ENCODE data around the gene COL10A1. TPM values are rescaled to one million over a fixed set of nuclear protein-coding genes. Genes with fewer than 3 reads are reported as not detected.
"Not testable (repeated sequence)": the region's sequence is repeated elsewhere in the genome, so short reads cannot be mapped to it uniquely, and the experiment has no call there.

Gene COL10A1
- total RNA-seq, 1 donor from 2014 or later = not detected

DNA sequence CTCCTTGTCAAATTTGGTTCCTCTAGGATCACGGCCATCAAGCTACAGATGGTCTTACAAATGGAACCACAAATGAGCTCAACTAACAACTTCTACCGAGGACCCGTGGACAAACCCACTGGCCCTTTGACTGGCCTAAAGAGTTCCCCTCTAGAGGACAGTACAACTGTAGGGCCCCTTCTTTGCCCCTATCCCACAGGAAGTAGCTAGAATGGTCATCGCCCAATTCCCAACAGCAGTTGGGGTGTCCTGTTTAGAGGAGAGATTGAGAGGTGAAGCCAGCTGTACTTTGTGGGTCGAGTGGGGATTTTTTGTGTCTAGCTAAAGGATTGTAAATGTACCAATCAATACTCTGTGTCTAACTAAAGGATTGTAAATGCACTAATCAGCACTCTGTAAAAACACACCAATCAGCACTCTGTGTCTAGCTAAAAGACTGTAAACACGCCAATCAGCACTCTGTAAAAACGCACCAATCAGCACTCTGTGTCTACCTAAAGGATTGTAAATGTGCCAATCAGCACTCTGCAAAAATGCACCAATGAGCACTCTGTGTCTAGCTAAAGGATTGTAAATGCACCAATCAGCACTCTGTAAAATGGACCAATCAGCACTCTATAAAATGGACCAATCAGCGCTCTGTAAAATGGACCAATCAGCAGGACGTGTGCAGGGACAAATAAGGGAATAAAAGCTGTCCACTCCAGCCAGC is 29.7 kb downstream of the COL10A1 start:
- Mint-ChIP-seq H3K4me1 (ENCODE audit: low read depth) (peaks cover 20% of the 10 kb centered on the region), H3K9me3 (peaks cover 26% of the 10 kb centered on the region), H3K36me3 (ENCODE audit: low read depth) (peaks cover 17% of the 10 kb centered on the region)
- H3K4me3 Mint-ChIP-seq (ENCODE audit: low read depth); H3K27me3 Mint-ChIP-seq (ENCODE audit: low read depth); DNase-seq (ENCODE audit: low spot score); intact Hi-C loops (cut with micrococcal nuclease); H3K27ac Mint-ChIP-seq: not testable (repeated sequence)

DNA sequence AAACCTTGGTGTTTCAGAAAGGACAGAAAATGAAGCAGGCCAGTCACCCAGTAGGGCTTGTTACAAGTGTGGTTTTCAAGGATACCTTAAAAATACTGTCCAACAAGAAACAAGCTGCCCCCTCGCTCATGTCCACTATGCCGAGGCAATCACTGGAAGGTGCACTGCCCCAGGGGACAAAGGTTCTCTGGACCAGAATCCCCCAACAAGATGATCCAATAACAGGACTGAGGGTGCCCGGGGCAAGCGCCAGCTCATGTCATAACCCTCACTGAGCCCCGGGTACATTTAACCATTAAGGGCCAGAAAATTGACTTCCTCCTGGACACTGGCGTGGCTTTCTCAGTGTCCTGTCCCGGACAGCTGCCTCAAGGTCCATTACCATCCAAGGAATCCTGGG is 31.9 kb downstream of the COL10A1 start:
- Mint-ChIP-seq H3K36me3 (ENCODE audit: low read depth) (peaks cover 17% of the 10 kb centered on the region), H3K27ac (no peak overlapping the region), H3K4me1 (ENCODE audit: low read depth) (peaks cover 28% of the 10 kb centered on the region), H3K4me3 (ENCODE audit: low read depth) (no peak overlapping the region), H3K9me3 (peaks cover 26% of the 10 kb centered on the region), H3K27me3 (ENCODE audit: low read depth) (no peaks in the 10 kb centered on the region)
- no peak for DNase-seq (ENCODE audit: low spot score)
- intact Hi-C loops (cut with micrococcal nuclease) = no loop called here

DNA sequence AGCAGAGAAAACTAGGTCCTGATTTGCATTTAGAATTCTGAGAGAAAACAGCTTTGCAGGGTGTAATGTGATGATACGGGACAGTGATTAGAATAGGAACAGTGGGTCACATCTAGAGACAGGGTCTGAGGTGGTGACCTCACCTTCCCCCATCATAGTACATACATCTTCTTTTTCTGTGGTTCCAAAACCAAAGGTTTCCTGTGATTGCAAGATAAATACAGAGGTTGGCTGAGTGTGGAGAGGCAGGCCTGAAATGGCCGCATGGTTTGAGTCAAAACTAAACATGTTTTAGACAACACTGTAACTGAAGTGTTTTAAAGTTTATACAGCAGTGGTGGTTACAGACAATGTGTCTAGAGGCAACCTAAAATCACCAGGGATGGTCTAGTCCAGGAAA is 35.7 kb downstream of the COL10A1 start:
- H3K4me1 Mint-ChIP-seq (ENCODE audit: low read depth) = peaks cover 44% of the 10 kb centered on the region
- H3K9me3 Mint-ChIP-seq = peaks cover 10% of the 10 kb centered on the region
- peak overlapping the region; percentile 74 for H3K27ac Mint-ChIP-seq
- peak; percentile 26 for DNase-seq (ENCODE audit: low spot score)
- peaks cover 2% of the 10 kb centered on the region for H3K27me3 Mint-ChIP-seq (ENCODE audit: low read depth)
- peaks cover 4% of the 10 kb centered on the region for H3K36me3 Mint-ChIP-seq (ENCODE audit: low read depth)
- intact Hi-C loops (cut with micrococcal nuclease) = loop anchor here (1.0 to 2.0 kb wide), 2 partner anchors 11 to 61 kb away; no protein-coding TSS in a partner anchor
- no peak overlapping the region for H3K4me3 Mint-ChIP-seq (ENCODE audit: low read depth)

DNA sequence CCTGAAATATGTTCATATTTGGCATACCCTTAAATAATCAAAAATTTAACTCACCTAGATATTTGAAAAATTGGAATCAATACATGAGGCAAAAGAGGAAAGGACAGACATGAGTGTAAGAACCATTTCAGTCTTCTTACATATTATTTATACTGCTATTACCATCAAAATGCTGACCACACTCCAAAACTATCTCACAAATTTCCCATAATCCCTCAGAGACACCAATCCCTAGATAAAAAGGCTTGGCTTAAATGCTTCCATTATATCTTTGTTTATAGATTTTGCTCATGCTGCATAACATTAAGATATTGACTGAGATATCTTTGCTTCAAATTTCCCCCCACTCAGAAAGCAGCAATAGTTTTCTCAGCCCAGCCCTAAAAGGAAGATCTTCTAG is 37.0 kb downstream of the COL10A1 start:
- no peaks in the 10 kb centered on the region for H3K36me3 Mint-ChIP-seq (ENCODE audit: low read depth)
- H3K9me3 Mint-ChIP-seq = no peaks in the 10 kb centered on the region
- H3K4me1 Mint-ChIP-seq (ENCODE audit: low read depth) = peaks cover 45% of the 10 kb centered on the region
- intact Hi-C loops (cut with micrococcal nuclease) = no loop called here
- no peak overlapping the region for H3K4me3 Mint-ChIP-seq (ENCODE audit: low read depth)
- no peak for DNase-seq (ENCODE audit: low spot score)
- no peak overlapping the region for H3K27ac Mint-ChIP-seq
- H3K27me3 Mint-ChIP-seq (ENCODE audit: low read depth) = peaks cover 6% of the 10 kb centered on the region

- no peak overlapping the region for H3K4me3 Mint-ChIP-seq (ENCODE audit: low read depth)
- H3K4me1 Mint-ChIP-seq (ENCODE audit: low read depth) = peaks cover 45% of the 10 kb centered on the region
- DNase-seq (ENCODE audit: low spot score) = no peak
- H3K36me3 Mint-ChIP-seq (ENCODE audit: low read depth) = no peaks in the 10 kb centered on the region
- peaks cover 13% of the 10 kb centered on the region for H3K27me3 Mint-ChIP-seq (ENCODE audit: low read depth)
- H3K9me3 Mint-ChIP-seq = no peaks in the 10 kb centered on the region
- no peak overlapping the region for H3K27ac Mint-ChIP-seq
- intact Hi-C loops (cut with micrococcal nuclease) = no loop called here
Observed at GRCh38 chr6:116087437-116088027, 38.4 kb downstream of the COL10A1 start.

DNA sequence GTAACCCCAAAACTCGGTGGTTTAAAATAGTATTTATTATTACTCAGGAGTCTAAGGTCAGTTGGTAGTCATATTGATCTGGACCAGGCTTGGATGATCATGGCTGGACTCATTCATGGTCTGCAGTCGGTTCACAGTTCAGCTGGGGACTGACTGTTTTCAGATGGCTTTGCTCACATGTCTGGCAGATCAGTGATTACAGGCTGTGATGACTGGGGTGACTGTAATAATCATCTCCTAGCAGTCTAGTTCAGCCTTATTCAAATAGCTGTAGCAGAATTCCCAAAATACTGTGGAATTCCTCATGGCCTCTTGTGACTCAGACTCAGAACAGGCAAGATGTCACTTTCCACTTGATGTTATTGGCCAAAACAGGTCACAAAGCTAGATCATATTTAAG is 41.6 kb downstream of the COL10A1 start:
- peaks cover 22% of the 10 kb centered on the region for H3K27me3 Mint-ChIP-seq (ENCODE audit: low read depth)
- no peak for DNase-seq (ENCODE audit: low spot score)
- H3K27ac Mint-ChIP-seq = no peak overlapping the region
- peaks cover 24% of the 10 kb centered on the region for H3K4me1 Mint-ChIP-seq (ENCODE audit: low read depth)
- no peaks in the 10 kb centered on the region for H3K36me3 Mint-ChIP-seq (ENCODE audit: low read depth)
- intact Hi-C loops (cut with micrococcal nuclease) = no loop called here
- no peaks in the 10 kb centered on the region for H3K9me3 Mint-ChIP-seq
- no peak overlapping the region for H3K4me3 Mint-ChIP-seq (ENCODE audit: low read depth)

DNA sequence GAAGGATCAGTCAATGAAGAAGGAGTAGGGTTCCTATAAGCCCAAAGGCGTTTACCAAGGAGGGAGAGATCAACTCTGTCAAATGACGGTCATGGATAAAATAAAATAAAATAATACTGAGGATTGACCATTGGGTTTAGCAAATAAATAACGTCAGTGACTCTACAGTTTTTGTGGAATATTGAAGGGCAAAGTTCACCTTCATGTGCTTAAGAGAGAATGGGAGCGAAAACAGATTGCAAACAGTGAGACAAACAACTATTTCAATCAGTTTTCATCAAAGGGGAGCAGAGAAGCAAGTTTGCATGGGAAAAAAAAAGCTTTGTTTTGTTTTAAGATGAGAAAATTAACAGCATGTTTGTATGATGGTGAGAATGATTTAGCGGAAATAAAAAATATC is 42.9 kb downstream of the COL10A1 start:
- H3K27ac Mint-ChIP-seq = no peak overlapping the region
- no peaks in the 10 kb centered on the region for H3K9me3 Mint-ChIP-seq
- peaks cover 32% of the 10 kb centered on the region for H3K27me3 Mint-ChIP-seq (ENCODE audit: low read depth)
- no peaks in the 10 kb centered on the region for H3K36me3 Mint-ChIP-seq (ENCODE audit: low read depth)
- no peak for DNase-seq (ENCODE audit: low spot score)
- intact Hi-C loops (cut with micrococcal nuclease) = no loop called here
- H3K4me1 Mint-ChIP-seq (ENCODE audit: low read depth) = peaks cover 17% of the 10 kb centered on the region
- H3K4me3 Mint-ChIP-seq (ENCODE audit: low read depth) = no peak overlapping the region

GRCh38 chr6:116078945-116079344 is 47.0 kb downstream of the COL10A1 start:
- Mint-ChIP-seq H3K27ac (no peak overlapping the region), H3K36me3 (ENCODE audit: low read depth) (no peaks in the 10 kb centered on the region), H3K27me3 (ENCODE audit: low read depth) (peaks cover 43% of the 10 kb centered on the region), H3K9me3 (no peaks in the 10 kb centered on the region), H3K4me1 (ENCODE audit: low read depth) (peaks cover 3% of the 10 kb centered on the region), H3K4me3 (ENCODE audit: low read depth) (no peak overlapping the region)
- DNase-seq (ENCODE audit: low spot score) = no peak
- intact Hi-C loops (cut with micrococcal nuclease) = no loop called here

DNA sequence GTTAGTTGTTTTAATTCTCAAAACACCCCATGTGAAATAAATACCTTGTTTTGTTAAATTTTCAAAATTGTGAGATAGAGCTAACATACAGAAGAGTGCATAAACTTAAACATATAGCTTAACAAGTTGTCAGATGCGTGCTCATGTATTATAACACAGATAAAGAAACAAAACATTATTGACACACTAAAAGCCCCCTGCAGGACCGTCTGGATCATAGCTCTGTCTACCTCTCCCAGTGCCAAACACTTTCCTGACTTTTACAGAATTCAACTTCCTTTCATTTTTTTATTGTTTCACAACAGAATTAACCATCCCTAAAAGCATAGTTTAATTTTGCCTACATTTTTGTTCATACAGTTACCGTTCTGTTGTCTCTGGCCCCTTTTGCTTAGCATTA is 47.4 kb downstream of the COL10A1 start:
- Mint-ChIP-seq H3K4me3 (ENCODE audit: low read depth) (no peak overlapping the region), H3K4me1 (ENCODE audit: low read depth) (peaks cover 5% of the 10 kb centered on the region)

GRCh38 chr6:116074732-116075390 is 51.1 kb downstream of the COL10A1 start:
- H3K9me3 Mint-ChIP-seq = no peaks in the 10 kb centered on the region
- no peak for DNase-seq (ENCODE audit: low spot score)
- intact Hi-C loops (cut with micrococcal nuclease) = no loop called here
- H3K4me1 Mint-ChIP-seq (ENCODE audit: low read depth) = peaks cover 8% of the 10 kb centered on the region
- H3K36me3 Mint-ChIP-seq (ENCODE audit: low read depth) = no peaks in the 10 kb centered on the region
- H3K27me3 Mint-ChIP-seq (ENCODE audit: low read depth) = peaks cover 27% of the 10 kb centered on the region
- H3K4me3 Mint-ChIP-seq (ENCODE audit: low read depth) = no peak overlapping the region
- H3K27ac Mint-ChIP-seq = no peak overlapping the region

More for the DNA sequence above, 47.4 kb downstream of the COL10A1 start:
- no peak for DNase-seq (ENCODE audit: low spot score)
- no peaks in the 10 kb centered on the region for H3K36me3 Mint-ChIP-seq (ENCODE audit: low read depth)
- H3K9me3 Mint-ChIP-seq = no peaks in the 10 kb centered on the region
- intact Hi-C loops (cut with micrococcal nuclease) = no loop called here
- H3K27me3 Mint-ChIP-seq (ENCODE audit: low read depth) = peaks cover 43% of the 10 kb centered on the region
- no peak overlapping the region for H3K27ac Mint-ChIP-seq

DNA sequence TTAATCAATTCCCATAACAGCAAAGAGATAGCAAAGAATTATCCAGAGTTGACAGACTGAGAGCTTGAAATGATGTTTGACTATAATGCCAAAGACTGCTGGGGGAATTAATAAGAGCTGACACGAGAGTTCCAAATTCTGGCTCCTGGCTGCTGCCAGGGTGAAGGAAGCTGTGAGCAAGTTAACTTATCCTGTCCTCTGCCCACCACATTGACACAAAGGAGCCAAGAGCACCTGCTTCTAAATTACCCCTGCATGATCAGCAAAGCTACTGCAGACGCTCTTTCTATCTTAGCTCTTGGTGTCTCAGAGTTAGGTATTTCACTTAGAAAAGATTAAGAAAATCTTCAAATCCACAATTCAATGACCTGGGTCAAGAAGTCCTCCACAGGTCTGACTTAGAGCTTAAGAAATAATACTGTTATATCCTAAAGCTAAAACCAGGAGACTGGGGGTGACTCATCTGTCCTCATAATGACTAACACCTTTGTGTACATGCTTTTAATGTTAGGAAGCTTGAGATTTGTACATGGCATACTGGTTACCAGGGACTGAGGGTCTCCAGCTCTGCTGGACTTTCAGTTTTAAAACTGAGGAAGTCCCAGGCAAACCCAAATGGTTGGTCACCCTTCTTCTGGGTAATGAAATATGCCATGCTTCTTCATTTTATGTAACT is 52.0 kb downstream of the COL10A1 start:
- no peak overlapping the region for H3K27ac Mint-ChIP-seq
- DNase-seq (ENCODE audit: low spot score) = no peak
- peaks cover 24% of the 10 kb centered on the region for H3K27me3 Mint-ChIP-seq (ENCODE audit: low read depth)
- H3K9me3 Mint-ChIP-seq = no peaks in the 10 kb centered on the region
- no peaks in the 10 kb centered on the region for H3K36me3 Mint-ChIP-seq (ENCODE audit: low read depth)
- intact Hi-C loops (cut with micrococcal nuclease) = no loop called here
- peaks cover 8% of the 10 kb centered on the region for H3K4me1 Mint-ChIP-seq (ENCODE audit: low read depth)
- H3K4me3 Mint-ChIP-seq (ENCODE audit: low read depth) = no peak overlapping the region

- H3K27ac Mint-ChIP-seq = no peak overlapping the region
- peaks cover 8% of the 10 kb centered on the region for H3K4me1 Mint-ChIP-seq (ENCODE audit: low read depth)
- intact Hi-C loops (cut with micrococcal nuclease) = no loop called here
- no peak overlapping the region for H3K4me3 Mint-ChIP-seq (ENCODE audit: low read depth)
- peaks cover 13% of the 10 kb centered on the region for H3K27me3 Mint-ChIP-seq (ENCODE audit: low read depth)
- no peaks in the 10 kb centered on the region for H3K36me3 Mint-ChIP-seq (ENCODE audit: low read depth)
- H3K9me3 Mint-ChIP-seq = no peaks in the 10 kb centered on the region
- DNase-seq (ENCODE audit: low spot score) = no peak
Observed at GRCh38 chr6:116072368-116072767, 53.6 kb downstream of the COL10A1 start.
